ENCODE measurements around the gene SNX20.

DNA sequence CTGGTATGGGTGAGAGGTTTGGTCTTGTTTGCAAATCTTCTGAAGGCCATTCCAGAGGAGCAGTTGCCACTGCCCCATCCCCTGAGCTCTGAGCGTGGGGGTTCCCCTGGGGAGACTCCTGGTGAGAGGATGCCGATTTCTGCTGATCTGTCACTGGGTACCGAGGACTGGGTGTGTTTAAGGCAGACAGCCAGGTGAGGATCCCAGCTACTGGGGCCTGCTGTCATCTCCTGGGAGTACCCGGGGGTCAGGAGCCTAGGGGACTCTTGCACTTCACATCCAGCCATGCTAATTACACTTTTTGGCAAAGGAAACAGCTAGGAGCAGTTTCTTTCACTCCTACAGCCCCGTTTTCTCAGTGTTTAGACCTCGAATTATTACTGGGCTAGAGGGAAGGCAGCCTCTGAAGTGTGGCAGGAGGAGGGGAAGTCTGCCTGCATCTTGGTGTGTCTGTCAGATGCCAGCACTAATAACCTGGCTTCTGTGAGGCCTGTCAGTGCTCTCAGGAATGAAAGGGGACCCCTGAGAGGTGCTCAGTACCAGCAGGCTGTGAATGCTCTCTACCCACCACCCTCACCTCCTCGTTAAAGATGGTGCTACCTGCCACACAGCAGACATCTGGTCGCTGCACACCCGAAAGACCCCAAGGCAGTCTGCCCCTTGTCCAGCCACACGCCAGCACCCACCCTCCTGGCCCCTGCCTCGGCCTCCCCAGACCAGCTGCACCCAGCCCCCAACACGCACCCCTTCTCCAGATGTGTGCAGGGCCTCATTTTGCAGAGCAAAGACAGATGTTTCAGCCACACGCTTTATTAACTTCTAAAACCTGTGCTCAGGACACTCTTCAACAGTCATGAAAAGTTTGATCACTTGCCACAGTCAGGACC is 43.2 kb downstream of the SNX20 start:
- TF ChIP-seq, protein P1, sequence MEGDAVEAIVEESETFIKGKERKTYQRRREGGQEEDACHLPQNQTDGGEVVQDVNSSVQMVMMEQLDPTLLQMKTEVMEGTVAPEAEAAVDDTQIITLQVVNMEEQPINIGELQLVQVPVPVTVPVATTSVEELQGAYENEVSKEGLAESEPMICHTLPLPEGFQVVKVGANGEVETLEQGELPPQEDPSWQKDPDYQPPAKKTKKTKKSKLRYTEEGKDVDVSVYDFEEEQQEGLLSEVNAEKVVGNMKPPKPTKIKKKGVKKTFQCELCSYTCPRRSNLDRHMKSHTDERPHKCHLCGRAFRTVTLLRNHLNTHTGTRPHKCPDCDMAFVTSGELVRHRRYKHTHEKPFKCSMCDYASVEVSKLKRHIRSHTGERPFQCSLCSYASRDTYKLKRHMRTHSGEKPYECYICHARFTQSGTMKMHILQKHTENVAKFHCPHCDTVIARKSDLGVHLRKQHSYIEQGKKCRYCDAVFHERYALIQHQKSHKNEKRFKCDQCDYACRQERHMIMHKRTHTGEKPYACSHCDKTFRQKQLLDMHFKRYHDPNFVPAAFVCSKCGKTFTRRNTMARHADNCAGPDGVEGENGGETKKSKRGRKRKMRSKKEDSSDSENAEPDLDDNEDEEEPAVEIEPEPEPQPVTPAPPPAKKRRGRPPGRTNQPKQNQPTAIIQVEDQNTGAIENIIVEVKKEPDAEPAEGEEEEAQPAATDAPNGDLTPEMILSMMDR (IDR thresholded peaks at IDR 0.05), result no peak
- no peak for TF ChIP-seq ZFX (IDR thresholded peaks at IDR 0.05; ENCODE audit: borderline replicate concordance)

Measured in 22Rv1 (cell line).